Measurements from ENCODE around the gene PLAAT4.
A peak's percentile ranks its signal among the peaks of the same experiment; 100 is the strongest.

Gene PLAAT4

GRCh38 chr11:63536669-63537292, at the start of gene PLAAT4:
Gene PLAAT4 (plus strand): TSS chr11:63536808. CDS start chr11:63536869, 61 bp downstream.
- TF ChIP-seq CTCF (conservative IDR thresholded peaks at IDR 0.05): no peak
- H3K27ac ChIP-seq: peak within 1 kb of the TSS; percentile 46

GRCh38 chr11:63488789-63489188, 47.8 kb upstream of the PLAAT4 start:
- TF ChIP-seq CTCF (conservative IDR thresholded peaks at IDR 0.05) (no peak), ZFX (IDR thresholded peaks at IDR 0.05) (no peak)
- H3K27ac ChIP-seq: no peak overlapping the region

- no peak overlapping the region for H3K27ac ChIP-seq
- TF ChIP-seq CTCF (conservative IDR thresholded peaks at IDR 0.05) (no peak), ZFX (IDR thresholded peaks at IDR 0.05) (no peak)
Observed at GRCh38 chr11:63489879-63490278, 46.7 kb upstream of the PLAAT4 start.

- no peak for TF ChIP-seq ZFX (IDR thresholded peaks at IDR 0.05)
- no peak for TF ChIP-seq CTCF (conservative IDR thresholded peaks at IDR 0.05)
- H3K27ac ChIP-seq: no peak within 1 kb of the TSS
Observed at GRCh38 chr11:63490551-63491239, 45.9 kb upstream of the PLAAT4 start, which contains the start of gene PLAAT5. Gene PLAAT5 (minus strand): TSS chr11:63491167. CDS start chr11:63491034, 133 bp downstream.

- no peak overlapping the region for H3K27ac ChIP-seq
- no peak for TF ChIP-seq CTCF (conservative IDR thresholded peaks at IDR 0.05)
- no peak for TF ChIP-seq ZFX (IDR thresholded peaks at IDR 0.05)
Observed at GRCh38 chr11:63491240-63491587, 45.4 kb upstream of the PLAAT4 start.

- no peak for TF ChIP-seq ZFX (IDR thresholded peaks at IDR 0.05)
- TF ChIP-seq CTCF (conservative IDR thresholded peaks at IDR 0.05): no peak
- no peak overlapping the region for H3K27ac ChIP-seq
Observed at GRCh38 chr11:63491636-63492372, 44.8 kb upstream of the PLAAT4 start.

GRCh38 chr11:63492441-63492840, 44.2 kb upstream of the PLAAT4 start:
- no peak overlapping the region for H3K27ac ChIP-seq
- no peak for TF ChIP-seq CTCF (conservative IDR thresholded peaks at IDR 0.05)
- TF ChIP-seq ZFX (IDR thresholded peaks at IDR 0.05): no peak

Data from C4-2B (cell line).